Parathyroid adenoma (tissue), 2 donors: ENCODE measurements around the gene CAAP1.
A peak's percentile ranks its signal among the peaks of the same experiment; 100 is the strongest.

ENCODE experiments used
- H2AFZ ChIP-seq: fragments of 300-600 bp; sonication (generic); one replicate; pipeline ENCODE4 v1.7.0; 2017; ENCODE audit warnings: antibody characterized with exemption, mild to moderate bottlenecking
- H3K27ac ChIP-seq: fragments of 300-600 bp; sonication (generic); one replicate; pipeline ENCODE4 v1.7.0; 2017
- H3K27me3 ChIP-seq: fragments of 300-600 bp; sonication (generic); one replicate; pipeline ENCODE4 v1.7.0; 2017; ENCODE audit warnings: low read length; ENCODE audit not compliant: control insufficient read depth, insufficient read depth
- H3K36me3 ChIP-seq: fragments of 300-600 bp; sonication (generic); one replicate; pipeline ENCODE4 v1.7.0; 2017; ENCODE audit warnings: low read length; ENCODE audit not compliant: control insufficient read depth, insufficient read depth
- H3K4me1 ChIP-seq: fragments of 300-600 bp; sonication (generic); one replicate; pipeline ENCODE4 v1.7.0; 2017; ENCODE audit warnings: control low read depth
- H3K4me2 ChIP-seq: fragments of 300-600 bp; sonication (generic); one replicate; pipeline ENCODE4 v1.7.0; 2017; ENCODE audit warnings: low read length
- H3K4me3 ChIP-seq: fragments of 300-600 bp; sonication (generic); one replicate; pipeline ENCODE4 v1.7.0; 2017; ENCODE audit warnings: low read depth, low read length
- H3K79me2 ChIP-seq: fragments of 300-600 bp; sonication (generic); one replicate; pipeline ENCODE4 v1.7.0; 2017; ENCODE audit warnings: control low read depth
- H3K9ac ChIP-seq: fragments of 300-600 bp; sonication (generic); one replicate; pipeline ENCODE4 v1.7.0; 2017; ENCODE audit warnings: mild to moderate bottlenecking
- H3K9me3 ChIP-seq: fragments of 300-600 bp; sonication (generic); one replicate; pipeline ENCODE4 v1.7.0; 2017; ENCODE audit warnings: low read length; ENCODE audit not compliant: control insufficient read depth
- TF ChIP-seq, protein P1 (sequence below): fragments of 300-600 bp; sonication (generic); IDR thresholded peaks from one replicate; pipeline ENCODE4 v1.7.0; 2017; ENCODE audit warnings: antibody characterized with exemption, mild to moderate bottlenecking
- donor health status: primary hyperparathyroidism.

The CAAP1 gene

DNA sequence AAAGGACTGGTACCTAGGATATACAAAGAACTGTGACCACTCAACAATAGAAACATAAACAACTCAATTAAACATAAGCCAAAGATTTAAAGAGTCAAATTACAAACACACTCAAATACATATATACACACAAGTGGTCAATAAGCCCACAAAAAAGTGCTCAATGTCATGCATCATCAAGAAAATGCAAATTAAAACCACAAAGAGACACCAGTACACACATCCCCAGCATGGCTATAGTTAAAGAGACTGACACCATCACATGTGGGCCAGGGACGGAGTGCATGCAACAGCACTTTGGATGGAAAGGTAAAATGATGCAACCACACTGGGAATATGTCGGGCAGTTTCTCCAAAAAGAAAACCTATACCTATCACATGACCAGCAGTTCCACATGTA lies 89.7 kb downstream of the CAAP1 start:
- TF ChIP-seq, protein P1, sequence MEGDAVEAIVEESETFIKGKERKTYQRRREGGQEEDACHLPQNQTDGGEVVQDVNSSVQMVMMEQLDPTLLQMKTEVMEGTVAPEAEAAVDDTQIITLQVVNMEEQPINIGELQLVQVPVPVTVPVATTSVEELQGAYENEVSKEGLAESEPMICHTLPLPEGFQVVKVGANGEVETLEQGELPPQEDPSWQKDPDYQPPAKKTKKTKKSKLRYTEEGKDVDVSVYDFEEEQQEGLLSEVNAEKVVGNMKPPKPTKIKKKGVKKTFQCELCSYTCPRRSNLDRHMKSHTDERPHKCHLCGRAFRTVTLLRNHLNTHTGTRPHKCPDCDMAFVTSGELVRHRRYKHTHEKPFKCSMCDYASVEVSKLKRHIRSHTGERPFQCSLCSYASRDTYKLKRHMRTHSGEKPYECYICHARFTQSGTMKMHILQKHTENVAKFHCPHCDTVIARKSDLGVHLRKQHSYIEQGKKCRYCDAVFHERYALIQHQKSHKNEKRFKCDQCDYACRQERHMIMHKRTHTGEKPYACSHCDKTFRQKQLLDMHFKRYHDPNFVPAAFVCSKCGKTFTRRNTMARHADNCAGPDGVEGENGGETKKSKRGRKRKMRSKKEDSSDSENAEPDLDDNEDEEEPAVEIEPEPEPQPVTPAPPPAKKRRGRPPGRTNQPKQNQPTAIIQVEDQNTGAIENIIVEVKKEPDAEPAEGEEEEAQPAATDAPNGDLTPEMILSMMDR: no peak
- H3K9ac ChIP-seq: no peak overlapping the region
- no peaks in the 10 kb centered on the region for H3K27me3 ChIP-seq
- H3K4me3 ChIP-seq: no peak overlapping the region
- no peak overlapping the region for H3K4me2 ChIP-seq
- no peaks in the 10 kb centered on the region for H3K9me3 ChIP-seq
- no peaks in the 10 kb centered on the region for H3K79me2 ChIP-seq
- H3K27ac ChIP-seq: no peak overlapping the region
- peaks cover 3% of the 10 kb centered on the region for H3K4me1 ChIP-seq
- no peak overlapping the region for H2AFZ ChIP-seq
- no peaks in the 10 kb centered on the region for H3K36me3 ChIP-seq

DNA sequence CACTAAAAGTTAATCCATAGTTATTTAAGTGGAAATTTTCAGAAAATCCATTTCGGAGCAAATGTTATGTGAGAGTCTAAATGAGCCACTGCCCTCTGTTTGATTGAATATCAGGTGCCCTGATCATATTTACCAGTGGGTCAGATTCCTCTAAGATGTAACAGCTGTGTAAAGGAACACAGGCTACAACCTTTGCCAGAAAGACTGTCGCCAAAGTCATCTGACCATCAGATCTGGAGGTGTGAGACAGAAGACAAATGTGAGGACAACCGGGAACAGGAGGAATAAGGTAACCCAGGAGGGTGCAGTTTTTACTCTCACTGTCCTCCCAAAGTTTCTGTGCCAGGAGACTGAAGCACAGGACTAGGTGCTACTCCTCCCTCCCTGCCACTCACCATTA lies 90.8 kb downstream of the CAAP1 start:
- H3K4me2 ChIP-seq: no peak overlapping the region
- H3K27ac ChIP-seq: no peak overlapping the region
- H3K9ac ChIP-seq: no peak overlapping the region
- H3K79me2 ChIP-seq: no peaks in the 10 kb centered on the region
- peak overlapping the region; percentile 58 for H2AFZ ChIP-seq
- no peaks in the 10 kb centered on the region for H3K27me3 ChIP-seq
- no peaks in the 10 kb centered on the region for H3K9me3 ChIP-seq
- no peaks in the 10 kb centered on the region for H3K36me3 ChIP-seq
- peaks cover 3% of the 10 kb centered on the region for H3K4me1 ChIP-seq
- no peak overlapping the region for H3K4me3 ChIP-seq
- TF ChIP-seq, protein P1: no peak

DNA sequence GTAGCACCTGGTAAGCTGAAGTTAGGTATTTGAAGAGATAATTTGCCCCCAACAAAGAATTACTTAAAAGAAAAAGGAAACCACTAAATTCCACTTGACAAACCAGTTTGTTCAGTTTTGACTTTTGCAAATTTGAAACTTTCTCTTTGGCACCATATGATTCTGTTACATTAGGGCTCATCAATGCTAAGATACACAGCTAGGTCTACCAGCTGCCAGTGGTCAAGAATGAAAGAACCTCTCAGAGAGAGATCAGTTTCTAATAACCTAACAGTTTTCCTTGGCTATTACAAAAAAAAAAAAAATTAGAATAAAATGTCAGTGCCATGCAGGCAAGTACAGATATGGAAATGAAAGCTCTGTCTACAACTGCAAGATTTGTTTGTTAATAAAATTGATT lies 92.3 kb downstream of the CAAP1 start:
- no peaks in the 10 kb centered on the region for H3K27me3 ChIP-seq
- peak overlapping the region; percentile 36 for H3K27ac ChIP-seq
- TF ChIP-seq, protein P1: no peak
- no peaks in the 10 kb centered on the region for H3K9me3 ChIP-seq
- H3K36me3 ChIP-seq: no peaks in the 10 kb centered on the region
- no peak overlapping the region for H3K9ac ChIP-seq
- peaks cover 3% of the 10 kb centered on the region for H3K4me1 ChIP-seq
- no peaks in the 10 kb centered on the region for H3K79me2 ChIP-seq
- H3K4me2 ChIP-seq: no peak overlapping the region
- H2AFZ ChIP-seq: peak overlapping the region; percentile 46
- no peak overlapping the region for H3K4me3 ChIP-seq

DNA sequence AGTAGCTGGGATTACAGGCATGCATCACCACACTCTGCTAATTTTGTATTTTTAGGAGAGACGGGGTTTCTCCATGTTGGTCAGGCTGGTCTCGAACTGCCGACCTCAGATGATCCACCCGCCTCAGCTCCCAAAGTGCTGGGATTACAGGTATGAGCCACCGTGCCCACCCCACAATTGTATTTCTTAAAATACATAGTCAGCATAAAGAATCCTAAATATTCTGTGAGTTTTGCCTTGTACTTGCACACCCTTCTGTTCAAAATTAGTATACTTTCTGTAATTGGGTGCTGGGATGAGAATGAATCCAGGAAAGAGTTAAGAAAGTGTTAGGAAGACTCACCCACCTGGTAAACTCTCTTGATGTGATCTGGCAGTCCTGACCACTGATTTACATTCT lies 101.3 kb downstream of the CAAP1 start:
- H3K36me3 ChIP-seq: no peaks in the 10 kb centered on the region
- no peaks in the 10 kb centered on the region for H3K4me1 ChIP-seq
- no peak overlapping the region for H3K4me2 ChIP-seq
- TF ChIP-seq, protein P1: no peak
- no peaks in the 10 kb centered on the region for H3K27me3 ChIP-seq
- H3K9ac ChIP-seq: no peak overlapping the region
- H3K4me3 ChIP-seq: no peak overlapping the region
- H3K79me2 ChIP-seq: no peaks in the 10 kb centered on the region
- no peak overlapping the region for H2AFZ ChIP-seq
- H3K27ac ChIP-seq: no peak overlapping the region
- no peaks in the 10 kb centered on the region for H3K9me3 ChIP-seq
